Measurements from ENCODE around the gene MACC1.
"Not testable (repeated sequence)": the region's sequence is repeated elsewhere in the genome, so short reads cannot be mapped to it uniquely, and the experiment has no call there.

Gene MACC1

GRCh38 chr7:20208651-20209307, 8.4 kb downstream of the MACC1 start:
- FAIRE-seq (no peak), DNase-seq (ENCODE audit: low spot score) (no peak)

- not testable (repeated sequence) for FAIRE-seq; DNase-seq (ENCODE audit: low spot score)
These were observed 9.4 kb downstream of the MACC1 start for GRCh38 chr7:20207811-20208210.

- peak; percentile 56 for DNase-seq (ENCODE audit: low spot score)
- peak; percentile 77 for FAIRE-seq
These were observed 10.9 kb downstream of the MACC1 start for GRCh38 chr7:20206104-20206896.

- FAIRE-seq (no peak), DNase-seq (ENCODE audit: low spot score) (no peak)
These were observed 13.9 kb downstream of the MACC1 start for GRCh38 chr7:20203316-20203715.

- DNase-seq (ENCODE audit: low spot score) (no peak), FAIRE-seq (no peak)
These were observed 15.8 kb downstream of the MACC1 start for GRCh38 chr7:20201380-20201779.

- FAIRE-seq = no peak
These were observed 16.2 kb downstream of the MACC1 start for GRCh38 chr7:20200971-20201370.

GRCh38 chr7:20200361-20200760, 16.8 kb downstream of the MACC1 start:
- DNase-seq (ENCODE audit: low spot score) (peak; percentile 17), FAIRE-seq (no peak)

More at GRCh38 chr7:20200971-20201370, 16.2 kb downstream of the MACC1 start:
- no peak for DNase-seq (ENCODE audit: low spot score)

- DNase-seq (ENCODE audit: low spot score) = peak; percentile 98
- peak; percentile 99 for FAIRE-seq
These were observed 18.0 kb downstream of the MACC1 start for GRCh38 chr7:20199015-20199737.

GRCh38 chr7:20198260-20198659, 18.9 kb downstream of the MACC1 start:
- FAIRE-seq (no peak), DNase-seq (ENCODE audit: low spot score) (no peak)

GRCh38 chr7:20197837-20198236, 19.3 kb downstream of the MACC1 start:
- FAIRE-seq = peak; percentile 27
- no peak for DNase-seq (ENCODE audit: low spot score)

GRCh38 chr7:20197125-20197748, 19.9 kb downstream of the MACC1 start:
- no peak for FAIRE-seq

GRCh38 chr7:20194343-20194995, 22.7 kb downstream of the MACC1 start:
- DNase-seq (ENCODE audit: low spot score) (no peak), FAIRE-seq (no peak)

More at GRCh38 chr7:20197125-20197748, 19.9 kb downstream of the MACC1 start:
- DNase-seq (ENCODE audit: low spot score) = no peak

- FAIRE-seq = no peak
- DNase-seq (ENCODE audit: low spot score) = no peak
These were observed 23.3 kb downstream of the MACC1 start for GRCh38 chr7:20193873-20194272.

- FAIRE-seq (peak; percentile 49), DNase-seq (ENCODE audit: low spot score) (no peak)
These were observed 23.9 kb downstream of the MACC1 start for GRCh38 chr7:20193242-20193777.

GRCh38 chr7:20191391-20191869, 25.8 kb downstream of the MACC1 start:
- no peak for FAIRE-seq
- DNase-seq (ENCODE audit: low spot score) = no peak

- FAIRE-seq (no peak), DNase-seq (ENCODE audit: low spot score) (no peak)
These were observed 26.4 kb downstream of the MACC1 start for GRCh38 chr7:20190560-20191390.

GRCh38 chr7:20189852-20190251, 27.3 kb downstream of the MACC1 start:
- no peak for FAIRE-seq
- DNase-seq (ENCODE audit: low spot score) = no peak

GRCh38 chr7:20188567-20188966, 28.6 kb downstream of the MACC1 start:
- FAIRE-seq (no peak), DNase-seq (ENCODE audit: low spot score) (no peak)

- not testable (repeated sequence) for DNase-seq (ENCODE audit: low spot score); FAIRE-seq
These were observed 29.3 kb downstream of the MACC1 start for GRCh38 chr7:20187850-20188249.

- no peak for DNase-seq (ENCODE audit: low spot score)
- FAIRE-seq = no peak
These were observed 31.2 kb downstream of the MACC1 start for GRCh38 chr7:20185988-20186387.
